ENCODE results near the gene ADAMTS2.

Gene ADAMTS2

DNA sequence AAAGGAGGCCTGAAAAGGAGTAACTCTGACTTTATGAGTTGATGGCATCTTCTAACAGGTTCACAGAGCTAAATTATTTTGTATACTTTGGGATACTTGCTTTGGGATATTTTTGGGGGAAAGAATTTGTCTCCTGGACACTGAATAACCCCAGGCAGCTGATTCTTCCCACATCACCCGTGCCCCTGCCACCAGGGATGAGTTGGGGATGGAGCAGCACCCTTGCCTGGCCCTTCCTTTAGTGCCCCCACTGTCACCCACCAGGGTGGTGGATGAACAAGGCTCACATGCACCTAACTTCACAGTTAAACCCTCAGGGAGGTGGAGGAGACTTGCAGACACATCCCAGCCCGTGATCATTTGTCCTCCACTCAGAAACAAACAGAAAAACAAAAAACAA is 2.3 kb upstream of the ADAMTS2 start:
- no peak overlapping the region for H3K4me3 ChIP-seq (ENCODE audit: low read depth, low read length)
- DNase-seq (ENCODE audit: low read depth) = no peak

GRCh38 chr5:179346875-179347274 is 1.6 kb upstream of the ADAMTS2 start:
- no peak overlapping the region for H3K4me3 ChIP-seq (ENCODE audit: low read depth, low read length)
- no peak for DNase-seq (ENCODE audit: low read depth)

- H3K4me3 ChIP-seq (ENCODE audit: low read depth, low read length) = no peak overlapping the region
- no peak for DNase-seq (ENCODE audit: low read depth)
Measured at GRCh38 chr5:179346401-179346800, 1.1 kb upstream of the ADAMTS2 start.

DNA sequence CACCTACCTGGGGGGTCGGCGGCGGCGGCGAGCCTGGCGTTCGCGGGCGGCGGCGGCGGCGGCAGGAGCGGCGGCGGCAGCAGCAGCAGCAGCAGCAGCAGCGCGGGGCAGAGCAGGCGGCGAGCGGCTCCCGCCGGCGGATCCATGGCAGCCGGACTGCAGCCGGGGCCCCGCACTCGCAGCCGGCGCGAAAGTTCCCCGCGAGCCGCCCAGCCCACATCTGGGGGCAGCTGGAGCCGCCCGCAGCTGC is 153 bp downstream of the ADAMTS2 start:
- DNase-seq (ENCODE audit: low read depth) = no peak
- peak overlapping the region; percentile 89 for H3K4me3 ChIP-seq (ENCODE audit: low read depth, low read length)

DNA sequence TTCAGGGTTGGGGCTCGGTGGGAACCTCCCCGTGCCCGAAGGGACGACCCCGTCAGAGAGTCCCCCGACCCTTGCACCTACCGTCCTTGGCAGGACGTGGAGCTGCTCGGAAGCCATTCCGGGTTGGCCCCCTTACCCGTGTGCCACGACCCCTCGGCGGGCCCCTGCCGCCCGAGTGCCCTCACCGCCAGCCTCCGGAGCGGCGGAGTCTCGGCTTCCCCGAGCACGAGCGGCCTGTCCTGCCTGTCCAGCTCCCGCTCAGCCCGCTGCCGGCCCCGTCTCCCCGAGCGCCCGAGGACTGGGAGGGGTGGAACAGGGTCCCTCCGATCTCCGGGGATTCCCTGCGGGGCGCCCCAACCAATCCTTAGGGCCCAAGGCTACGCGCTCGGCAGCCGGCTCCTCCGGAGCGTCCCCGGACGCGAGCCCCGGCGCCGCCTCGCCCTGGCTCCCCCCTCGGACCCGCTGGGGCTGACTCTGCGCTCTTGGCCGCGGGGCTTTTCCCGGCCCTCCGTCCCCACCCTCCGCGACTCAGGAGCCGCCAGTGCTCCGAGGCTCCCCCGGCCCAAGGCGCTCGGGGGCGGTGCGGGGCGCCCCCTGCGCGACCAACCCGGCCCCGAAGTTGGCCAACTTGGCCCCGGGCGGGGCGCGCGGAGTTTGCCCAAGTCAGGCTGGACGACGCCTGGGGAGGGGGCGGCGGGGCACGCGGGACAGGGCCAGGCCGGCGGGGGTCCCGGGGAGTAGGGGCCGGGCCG is 654 bp downstream of the ADAMTS2 start:
- peak overlapping the region; percentile 89 for H3K4me3 ChIP-seq (ENCODE audit: low read depth, low read length)
- DNase-seq (ENCODE audit: low read depth) = no peak

DNA sequence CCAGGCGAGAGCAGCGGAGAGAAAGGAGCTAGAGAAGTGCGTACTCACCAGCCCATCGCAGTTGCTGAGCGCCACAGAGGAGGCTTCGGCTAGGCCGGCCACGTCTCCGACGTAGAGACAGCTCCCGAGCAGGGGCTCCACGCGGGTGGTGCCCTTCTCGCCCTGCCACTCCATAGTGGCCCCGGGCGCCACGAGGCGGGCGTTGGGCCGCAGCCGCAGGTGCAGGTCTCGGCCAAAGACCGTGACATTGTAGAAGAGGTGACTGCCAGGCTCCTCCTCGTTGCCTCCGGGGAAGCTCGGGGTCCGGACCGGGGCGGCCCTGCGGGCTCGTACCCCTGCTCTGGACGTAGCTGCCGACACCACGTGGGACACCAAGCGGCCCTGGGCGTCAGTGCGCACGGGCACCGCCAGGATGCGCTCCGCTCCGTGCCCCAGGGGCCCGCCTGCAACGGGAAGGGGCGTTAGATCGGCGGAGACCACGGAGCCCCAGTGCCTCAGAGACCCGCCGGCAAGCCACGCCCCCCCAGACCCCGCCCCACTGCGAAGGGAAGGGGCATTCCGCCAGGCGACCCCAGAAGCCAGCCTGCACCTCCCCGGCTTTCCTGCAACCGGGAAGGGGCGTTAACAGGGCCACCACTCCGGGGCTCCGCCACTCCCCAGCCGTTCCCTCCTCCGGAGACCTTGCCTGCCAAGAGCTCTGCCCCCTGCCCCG is 1.4 kb downstream of the ADAMTS2 start:
- no peak for DNase-seq (ENCODE audit: low read depth)
- peak overlapping the region; percentile 89 for H3K4me3 ChIP-seq (ENCODE audit: low read depth, low read length)

GRCh38 chr5:179343021-179343718 is 2.1 kb downstream of the ADAMTS2 start:
- no peak for DNase-seq (ENCODE audit: low read depth)
- H3K4me3 ChIP-seq (ENCODE audit: low read depth, low read length) = peak overlapping the region; percentile 89

DNA sequence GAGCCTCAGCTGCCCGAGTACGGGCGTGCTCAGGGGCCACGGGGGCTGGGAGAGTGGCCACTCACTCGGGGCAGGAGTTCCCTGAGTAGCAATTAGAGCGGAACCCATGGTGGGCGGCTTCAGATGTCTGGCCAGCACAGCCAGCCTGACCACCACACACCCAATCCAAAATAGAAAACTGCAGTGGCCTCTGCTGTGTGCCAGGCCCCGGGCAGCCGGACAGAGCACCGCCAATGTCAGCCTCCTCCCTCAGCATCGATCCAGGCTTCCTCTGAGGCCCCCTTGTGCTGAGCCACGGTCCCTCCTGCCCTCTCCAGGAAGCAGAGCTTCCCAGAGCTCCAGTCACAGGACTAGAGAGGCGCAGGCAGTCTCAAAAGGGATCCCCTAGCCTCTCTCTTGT is 2.7 kb downstream of the ADAMTS2 start:
- no peak for DNase-seq (ENCODE audit: low read depth)
- peak overlapping the region; percentile 89 for H3K4me3 ChIP-seq (ENCODE audit: low read depth, low read length)

DNA sequence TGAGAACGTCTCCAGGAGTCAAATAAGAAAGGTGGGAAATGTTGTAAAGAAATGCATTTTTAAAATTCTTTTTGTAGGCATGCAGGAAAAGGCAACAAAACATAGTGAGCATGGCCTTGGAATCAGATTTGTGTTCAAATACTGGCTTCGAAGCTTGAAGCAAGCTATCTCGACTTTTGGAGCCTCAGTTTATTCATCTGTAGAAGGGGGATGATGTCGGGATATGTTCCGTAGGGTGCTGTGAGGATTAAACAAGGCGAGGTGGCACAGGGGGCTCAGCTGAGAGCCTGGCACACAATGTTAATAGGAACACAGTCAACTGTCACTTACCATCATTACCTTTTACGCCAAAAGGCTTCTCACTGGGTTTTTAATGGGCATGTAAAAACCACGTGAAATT is 4.8 kb downstream of the ADAMTS2 start:
- H3K4me3 ChIP-seq (ENCODE audit: low read depth, low read length) = no peak overlapping the region
- no peak for DNase-seq (ENCODE audit: low read depth)

- no peak overlapping the region for H3K4me3 ChIP-seq (ENCODE audit: low read depth, low read length)
Measured at GRCh38 chr5:179339996-179340395, 5.3 kb downstream of the ADAMTS2 start.

DNA sequence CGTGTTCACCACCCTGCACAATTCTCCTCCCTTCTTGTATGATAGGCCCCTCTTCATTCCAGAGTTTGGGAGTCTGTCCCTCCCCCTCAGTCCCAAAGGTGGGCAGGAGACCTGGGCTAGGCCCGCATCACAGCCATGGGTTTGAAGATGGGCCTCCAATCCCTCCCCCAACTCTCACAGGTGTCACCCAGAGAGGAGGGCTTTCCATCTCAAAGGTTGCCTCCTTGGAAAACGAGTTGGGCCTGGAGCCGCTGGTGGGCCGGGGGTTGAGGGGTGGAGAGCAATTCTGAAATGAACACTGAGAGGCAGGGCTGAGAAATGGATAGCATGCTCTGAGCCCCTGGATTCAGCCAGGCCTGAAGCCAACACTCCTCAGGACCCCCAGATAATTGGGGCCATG is 6.2 kb downstream of the ADAMTS2 start:
- H3K4me3 ChIP-seq (ENCODE audit: low read depth, low read length) = no peak overlapping the region
- no peak for DNase-seq (ENCODE audit: low read depth)

More at GRCh38 chr5:179339996-179340395, 5.3 kb downstream of the ADAMTS2 start:
- no peak for DNase-seq (ENCODE audit: low read depth)

DNA sequence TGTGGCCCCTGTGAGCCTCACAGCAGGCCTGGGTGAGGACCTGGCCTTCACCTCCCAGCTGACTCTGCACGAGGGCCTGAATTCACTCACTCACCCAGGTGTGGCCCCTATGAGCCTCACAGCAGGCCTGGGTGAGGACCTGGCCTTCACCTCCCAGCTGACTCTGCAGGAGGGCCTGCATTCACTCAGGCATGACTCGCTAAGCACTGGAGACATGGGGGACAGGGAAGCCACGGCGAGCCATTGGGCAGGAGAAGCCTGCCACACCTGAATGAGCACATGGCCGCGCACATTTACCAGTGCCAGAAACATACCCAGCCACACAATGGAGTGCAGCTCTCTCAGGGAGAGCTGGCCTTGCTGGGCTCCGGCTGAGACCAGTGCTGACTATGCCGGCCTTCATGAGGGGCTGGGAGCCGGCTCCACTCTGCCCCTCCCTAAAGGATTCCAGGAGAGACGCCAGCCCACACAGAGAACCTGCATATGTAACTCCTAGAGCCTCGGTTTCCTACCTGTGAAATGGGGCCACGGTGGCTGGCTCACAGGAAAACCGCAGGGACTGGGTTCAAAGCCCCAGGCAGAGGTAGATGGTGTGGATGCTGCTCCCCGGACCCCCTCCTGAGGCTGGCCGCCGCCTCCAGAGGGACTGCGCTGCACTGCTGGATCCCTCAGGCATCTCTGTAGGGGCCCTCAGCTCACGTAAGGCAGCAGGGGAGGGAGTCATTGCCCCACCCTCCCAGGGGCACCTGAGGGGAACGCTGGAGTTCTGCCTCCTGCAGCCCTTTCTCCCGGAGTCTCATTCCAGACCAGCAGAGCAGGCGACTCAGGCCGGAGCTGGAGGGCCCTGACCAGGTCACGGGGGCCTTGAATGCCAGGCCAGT is 7.2 kb downstream of the ADAMTS2 start:
- DNase-seq (ENCODE audit: low read depth) = no peak
- H3K4me3 ChIP-seq (ENCODE audit: low read depth, low read length) = no peak overlapping the region

GRCh38 chr5:179336871-179337795 is 8.1 kb downstream of the ADAMTS2 start:
- no peak overlapping the region for H3K4me3 ChIP-seq (ENCODE audit: low read depth, low read length)
- DNase-seq (ENCODE audit: low read depth) = no peak

DNA sequence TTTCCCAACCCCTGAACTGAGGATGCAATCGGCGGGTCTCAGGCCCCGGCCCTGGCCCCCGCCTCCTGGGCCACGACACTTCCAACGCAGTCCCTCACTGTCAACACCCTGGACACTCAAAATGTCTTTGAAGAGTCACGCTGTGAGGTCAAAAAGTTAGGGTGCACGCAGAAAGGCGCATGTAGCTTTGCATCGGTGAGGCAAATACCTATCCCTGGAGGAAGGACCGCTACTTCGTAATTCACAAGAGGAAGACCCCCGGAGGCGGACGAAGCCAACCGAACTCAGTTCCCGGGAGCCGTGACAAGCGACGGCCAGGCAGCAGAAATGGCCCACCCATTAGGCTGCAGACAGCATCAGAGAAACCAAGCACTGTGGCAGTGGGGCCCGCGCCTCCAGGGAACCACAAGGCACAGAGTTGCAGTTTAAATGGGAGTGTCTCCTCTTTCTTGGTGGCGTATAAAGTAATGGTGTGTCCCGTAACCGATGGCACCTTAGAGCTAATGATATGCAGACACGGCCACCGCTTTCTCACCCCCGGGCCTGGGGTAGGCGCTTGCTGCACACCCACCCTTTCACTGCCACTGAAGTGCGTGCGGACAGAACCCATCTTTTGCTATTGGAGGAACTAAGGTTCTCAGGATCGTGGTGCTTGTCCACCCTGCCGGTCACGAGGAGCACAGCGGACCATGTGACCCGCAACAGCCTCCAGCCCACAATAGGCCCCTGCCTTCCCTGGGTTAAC is 9.0 kb downstream of the ADAMTS2 start:
- no peak overlapping the region for H3K4me3 ChIP-seq (ENCODE audit: low read depth, low read length)

DNA sequence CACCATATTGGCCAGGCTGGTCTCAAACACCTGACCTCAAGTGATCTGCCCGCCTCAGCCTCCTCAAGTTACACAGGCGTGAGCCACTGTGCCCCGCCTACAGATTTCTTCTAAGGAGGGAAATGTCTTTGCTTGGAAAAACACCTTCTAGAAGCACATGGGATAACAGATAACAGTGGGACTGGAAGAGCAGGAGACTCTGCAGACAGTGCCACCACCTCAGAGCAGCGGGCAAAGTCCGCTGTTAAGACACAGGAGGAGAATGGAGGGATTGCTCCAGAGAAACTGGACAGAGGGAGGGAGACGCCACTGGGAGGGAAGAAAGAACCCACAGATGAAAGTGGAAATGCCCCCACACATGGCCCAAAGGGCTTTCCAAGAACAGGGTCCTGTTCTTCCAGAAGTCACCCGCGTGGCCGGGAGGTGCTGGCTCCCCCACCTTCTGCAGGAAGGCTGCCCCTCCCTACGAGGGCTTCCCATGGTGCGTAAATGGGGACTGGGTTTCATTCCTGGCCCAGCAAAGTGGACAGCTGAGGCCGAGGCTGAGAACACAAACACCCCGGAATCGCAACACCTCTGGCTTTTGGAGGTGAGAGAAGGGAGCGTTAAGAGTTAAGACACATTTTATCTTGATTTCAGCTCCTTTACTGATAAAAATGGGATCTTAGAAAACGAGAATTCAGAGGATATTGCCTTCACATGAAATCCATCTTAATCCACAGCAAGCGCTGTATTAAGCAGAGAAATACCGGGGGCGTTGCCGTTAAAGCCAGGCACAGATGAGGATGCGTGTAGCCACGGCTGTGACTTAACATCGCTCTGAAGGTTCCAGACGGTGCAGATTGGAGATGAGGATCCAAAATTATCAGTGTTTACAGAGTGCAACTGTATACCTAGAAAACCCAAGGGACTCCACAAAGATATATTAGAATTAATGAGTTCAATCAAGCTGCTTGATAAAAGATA is 11.2 kb downstream of the ADAMTS2 start:
- no peak for DNase-seq (ENCODE audit: low read depth)
- H3K4me3 ChIP-seq (ENCODE audit: low read depth, low read length) = no peak overlapping the region

More for the DNA sequence above, 9.0 kb downstream of the ADAMTS2 start:
- DNase-seq (ENCODE audit: low read depth) = no peak

DNA sequence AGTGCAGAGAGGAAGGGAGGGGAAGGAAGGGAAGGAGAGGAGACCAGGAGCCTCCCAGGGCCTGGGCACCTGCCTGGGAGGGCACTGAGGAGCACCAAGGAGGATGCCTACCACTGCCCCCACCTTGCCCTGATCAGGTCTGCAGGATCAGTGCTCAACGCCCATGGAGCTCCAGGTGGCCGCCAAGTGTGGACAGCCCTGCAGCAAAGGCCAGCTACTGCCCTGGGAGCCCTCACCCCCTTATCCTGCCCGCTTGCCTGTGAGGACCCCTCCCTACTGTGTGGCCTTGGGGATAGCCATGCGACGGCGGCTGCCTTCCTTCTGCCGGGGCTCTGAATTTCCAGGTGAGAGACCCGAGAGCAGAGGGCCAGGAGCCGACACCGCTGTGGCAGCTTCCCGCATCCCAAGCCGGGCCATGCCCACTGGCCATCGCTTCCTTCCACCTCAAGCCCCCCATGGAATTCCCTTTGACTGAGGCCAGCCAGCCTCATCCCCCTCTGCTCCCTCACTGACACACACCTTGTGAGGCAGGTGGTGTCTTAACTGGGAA is 12.4 kb downstream of the ADAMTS2 start:
- no peak overlapping the region for H3K4me3 ChIP-seq (ENCODE audit: low read depth, low read length)
- no peak for DNase-seq (ENCODE audit: low read depth)
